GM12892 (cell line): ENCODE measurements around the gene GFRA4.

Source experiments
- POLR2A ChIP-seq: IDR thresholded peaks from 2 replicates; pipeline ENCODE4 v1.6.1; 2011; ENCODE audit warnings: low read depth, low read length, control low read depth
- POLR2AphosphoS5 ChIP-seq: IDR thresholded peaks from 2 replicates; pipeline ENCODE4 v1.6.1; 2011; ENCODE audit warnings: low read depth, low read length, control low read depth

- TF ChIP-seq POLR2A = no peak
- TF ChIP-seq POLR2AphosphoS5 = no peak
These were observed 18.2 kb upstream of the GFRA4 start for GRCh38 chr20:3681352-3681930.
